MM.1S (cell line): ENCODE data around the gene INPP4A.
A peak's percentile ranks its signal among the peaks of the same experiment; 100 is the strongest.

Source experiments
- DNase-seq: peaks from one replicate; pipeline ENCODE4 v3.0.0-alpha.2; 2015
- H2AFZ ChIP-seq: fragments of 300-600 bp; sonication (generic); 2 replicates; pipeline ENCODE4 v1.6.0; 2016; ENCODE audit warnings: antibody characterized with exemption, low read length
- H3F3A ChIP-seq: fragments of 300-600 bp; sonication (generic); 2 replicates; pipeline ENCODE4 v1.6.1; 2016; ENCODE audit warnings: mild to moderate bottlenecking, antibody characterized with exemption, low read length, moderate library complexity, mixed read lengths; ENCODE audit not compliant: insufficient read depth
- H3K27ac ChIP-seq: fragments of 300-600 bp; sonication (generic); 2 replicates; pipeline ENCODE4 v1.5.1; 2016; ENCODE audit warnings: mild to moderate bottlenecking, low read length
- H3K27me3 ChIP-seq: fragments of 300-600 bp; sonication (generic); replicated peaks from 2 replicates; pipeline ENCODE4 v1.6.0; 2016; ENCODE audit warnings: low read length; ENCODE audit not compliant: insufficient read depth
- H3K36me3 ChIP-seq: fragments of 300-600 bp; sonication (generic); replicated peaks from 2 replicates; pipeline ENCODE4 v1.6.1; 2016; ENCODE audit warnings: mild to moderate bottlenecking, low read length, mixed read lengths; ENCODE audit not compliant: insufficient read depth
- H3K4me1 ChIP-seq: fragments of 300-600 bp; sonication (generic); 2 replicates; pipeline ENCODE4 v1.6.1; 2016; ENCODE audit warnings: low read length, mixed read lengths
- H3K4me2 ChIP-seq: fragments of 300-600 bp; sonication (generic); 2 replicates; pipeline ENCODE4 v1.6.0; 2016; ENCODE audit warnings: low read depth, low read length
- H3K4me3 ChIP-seq: fragments of 300-600 bp; sonication (generic); 2 replicates; pipeline ENCODE4 v1.5.1; 2016; ENCODE audit warnings: low read length, mixed read lengths
- H3K79me2 ChIP-seq: fragments of 300-600 bp; sonication (generic); 2 replicates; pipeline ENCODE4 v1.6.1; 2016; ENCODE audit warnings: mixed run types, low read length, mixed read lengths
- H3K9ac ChIP-seq: fragments of 300-600 bp; sonication (generic); 2 replicates; pipeline ENCODE4 v1.6.1; 2016; ENCODE audit warnings: low read length, mixed read lengths
- H3K9me2 ChIP-seq: fragments of 300-600 bp; sonication (generic); replicated peaks from 2 replicates; pipeline ENCODE4 v1.6.1; 2016; ENCODE audit warnings: mild to moderate bottlenecking, low read length, mixed read lengths; ENCODE audit not compliant: insufficient read depth
- H3K9me3 ChIP-seq: fragments of 300-600 bp; sonication (generic); replicated peaks from 2 replicates; pipeline ENCODE4 v1.6.1; 2016; ENCODE audit warnings: mild to moderate bottlenecking, low read length, mixed read lengths; ENCODE audit not compliant: insufficient read depth
- H4K20me1 ChIP-seq: fragments of 300-600 bp; sonication (generic); 2 replicates; pipeline ENCODE4 v1.6.1; 2016; ENCODE audit warnings: mild to moderate bottlenecking, low read length, moderate library complexity, mixed read lengths; ENCODE audit not compliant: insufficient read depth
- CTCF ChIP-seq: fragments of 300-600 bp; sonication (generic); IDR thresholded peaks from 2 replicates; pipeline ENCODE4 v1.5.1; 2016; ENCODE audit warnings: antibody characterized with exemption, low read length, mixed read lengths
- EZH2 ChIP-seq: fragments of 300-600 bp; sonication (generic); optimal IDR thresholded peaks from 2 replicates; pipeline ENCODE3; 2017; ENCODE audit warnings: low read depth, mild to moderate bottlenecking, antibody characterized with exemption, low read length, mixed read lengths
- EZH2phosphoT487 ChIP-seq: fragments of 300-600 bp; sonication (generic); IDR thresholded peaks from 2 replicates; pipeline ENCODE4 v1.6.1; 2018; ENCODE audit warnings: antibody characterized with exemption, low read length

INPP4A gene

DNA sequence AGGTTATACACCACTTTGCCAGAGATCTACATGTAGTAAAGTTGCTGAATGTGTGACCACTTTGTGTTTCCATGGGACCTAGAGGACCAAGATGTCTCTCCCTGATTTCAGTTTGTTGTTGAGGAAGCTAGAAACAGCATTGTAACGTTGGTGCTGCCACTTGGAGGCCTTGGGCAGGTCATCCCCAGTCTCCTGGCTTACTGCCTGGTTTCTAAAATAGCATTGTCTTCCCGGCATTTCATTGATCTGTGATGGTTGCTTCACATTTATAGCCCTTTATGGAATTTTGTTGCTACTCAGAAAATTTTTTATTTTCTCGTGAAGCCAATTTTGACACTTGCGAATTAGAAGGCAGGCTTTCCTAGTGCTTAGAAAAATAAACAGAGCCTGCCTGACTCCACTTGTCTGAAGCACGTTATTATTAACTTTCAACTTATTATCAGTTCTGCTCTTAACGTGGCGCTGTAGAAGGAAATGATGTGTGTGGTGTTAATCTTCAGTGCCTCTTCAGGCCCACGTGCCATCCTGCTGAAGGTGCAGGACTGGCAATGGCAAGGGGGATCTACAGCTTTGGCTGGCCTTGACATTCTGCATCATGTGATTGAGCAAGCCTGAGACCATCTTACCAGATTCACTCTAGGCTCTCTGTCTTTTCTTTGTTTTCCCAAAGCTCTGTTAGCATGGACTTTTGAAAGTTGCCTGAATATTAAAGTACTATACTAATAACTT, 59.9 kb downstream of the INPP4A start:
- no peaks in the 10 kb centered on the region for H3K9me3 ChIP-seq
- peak overlapping the region; percentile 97 for H3K27ac ChIP-seq
- TF ChIP-seq CTCF (no peak), EZH2phosphoT487 (no peak), EZH2 (no peak)
- peak overlapping the region; percentile 10 for H3K4me3 ChIP-seq
- H3K79me2 ChIP-seq, result peaks cover 97% of the 10 kb centered on the region
- no peaks in the 10 kb centered on the region for H3K27me3 ChIP-seq
- H3K9me2 ChIP-seq, result no peaks in the 10 kb centered on the region
- peak; percentile 42 for DNase-seq
- H3K36me3 ChIP-seq, result peaks cover 14% of the 10 kb centered on the region; the same call in 1 of the 2 replicates
- peak overlapping the region; percentile 67 for H3K4me2 ChIP-seq
- H3F3A ChIP-seq, result peaks cover 59% of the 10 kb centered on the region
- no peaks in the 10 kb centered on the region for H4K20me1 ChIP-seq
- H3K4me1 ChIP-seq, result peaks cover 82% of the 10 kb centered on the region
- H2AFZ ChIP-seq, result no peak overlapping the region
- H3K9ac ChIP-seq, result peak overlapping the region; percentile 73

DNA sequence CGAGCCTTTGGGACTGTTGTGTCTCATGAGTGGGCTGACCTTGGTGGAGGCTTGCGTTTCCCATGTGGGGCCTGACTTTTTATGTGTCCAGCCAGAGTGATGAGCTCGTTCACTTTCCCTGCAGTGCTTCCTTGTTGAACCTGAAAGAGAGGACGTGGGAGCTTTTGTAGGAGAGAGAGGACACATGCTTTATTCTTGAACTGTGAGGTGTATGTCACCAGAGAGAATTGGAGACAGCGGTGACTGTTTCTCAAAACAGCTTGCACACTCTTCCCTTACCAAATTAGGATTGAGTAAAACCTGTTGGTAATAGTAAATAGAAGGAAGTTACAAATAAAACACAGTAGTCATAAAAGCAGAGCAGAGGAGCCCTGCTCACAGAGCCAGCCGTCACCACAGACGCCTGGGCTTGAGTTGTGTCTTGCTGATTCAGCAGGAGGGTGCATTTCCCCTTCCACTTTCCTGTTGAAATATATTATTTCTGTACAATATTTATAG, 60.7 kb downstream of the INPP4A start:
- Histone ChIP-seq H3F3A (peaks cover 51% of the 10 kb centered on the region), H2AFZ (no peak overlapping the region)

GRCh38 chr2:98505971-98506664, 61.5 kb downstream of the INPP4A start:
- Histone ChIP-seq H3F3A (peaks cover 44% of the 10 kb centered on the region), H3K9ac (peak overlapping the region; percentile 73; the same call in 1 of the 2 replicates), H3K4me3 (no peak overlapping the region), H4K20me1 (no peaks in the 10 kb centered on the region), H3K27me3 (no peaks in the 10 kb centered on the region), H3K36me3 (peaks cover 7% of the 10 kb centered on the region; the same call in 1 of the 2 replicates), H3K9me2 (no peaks in the 10 kb centered on the region), H3K27ac (peak overlapping the region; percentile 97), H2AFZ (no peak overlapping the region), H3K79me2 (peaks cover 97% of the 10 kb centered on the region), H3K4me2 (peak overlapping the region; percentile 67), H3K9me3 (no peaks in the 10 kb centered on the region), H3K4me1 (peaks cover 70% of the 10 kb centered on the region)
- DNase-seq, result no peak
- TF ChIP-seq EZH2phosphoT487, result no peak
- no peak for TF ChIP-seq EZH2
- no peak for TF ChIP-seq CTCF

More for the DNA sequence above, 60.7 kb downstream of the INPP4A start:
- H3K4me1 ChIP-seq, result peaks cover 74% of the 10 kb centered on the region
- no peaks in the 10 kb centered on the region for H3K9me3 ChIP-seq
- peak overlapping the region; percentile 10 for H3K4me3 ChIP-seq
- H4K20me1 ChIP-seq, result no peaks in the 10 kb centered on the region
- peak; percentile 77 for DNase-seq
- H3K9me2 ChIP-seq, result no peaks in the 10 kb centered on the region
- TF ChIP-seq CTCF (no peak), EZH2phosphoT487 (no peak), EZH2 (no peak)
- H3K9ac ChIP-seq, result peak overlapping the region; percentile 73
- H3K27ac ChIP-seq, result peak overlapping the region; percentile 97
- H3K79me2 ChIP-seq, result peaks cover 97% of the 10 kb centered on the region
- peak overlapping the region; percentile 67 for H3K4me2 ChIP-seq
- peaks cover 7% of the 10 kb centered on the region; the same call in 1 of the 2 replicates for H3K36me3 ChIP-seq
- no peaks in the 10 kb centered on the region for H3K27me3 ChIP-seq
